Smooth muscle cell (in vitro differentiated cells): ENCODE measurements around the gene KLRC4. TPM values are rescaled to one million over a fixed set of nuclear protein-coding genes. Genes with fewer than 3 reads are reported as not detected.
"Not testable (repeated sequence)": the region's sequence is repeated elsewhere in the genome, so short reads cannot be mapped to it uniquely, and the experiment has no call there.

Experiments used
- DNase-seq: peaks from one replicate; lab custom pipeline; 2025; ENCODE audit not compliant: unreplicated experiment; lab: John Stamatoyannopoulos, UW
- H2AFZ ChIP-seq: fragments of 200-600 bp; sonication (generic); 2 replicates; pipeline ENCODE4 v1.6.0; 2016; ENCODE audit warnings: antibody characterized with exemption, low read depth, mild to moderate bottlenecking
- H3F3A ChIP-seq: fragments of 200-600 bp; sonication (generic); 2 replicates; pipeline ENCODE4 v1.6.0; 2017; ENCODE audit warnings: antibody characterized with exemption, low read depth
- H3K27ac ChIP-seq: fragments of 200-600 bp; sonication (generic); 2 replicates; pipeline ENCODE4 v1.5.1; 2016; ENCODE audit warnings: low read depth, mild to moderate bottlenecking
- H3K27me3 ChIP-seq: fragments of 200-600 bp; sonication (generic); 2 replicates; pipeline ENCODE4 v1.6.1; 2016; ENCODE audit warnings: low read depth, mild to moderate bottlenecking
- H3K36me3 ChIP-seq: fragments of 200-600 bp; sonication (generic); 2 replicates; pipeline ENCODE4 v1.5.1; 2016; ENCODE audit warnings: low read depth
- H3K4me1 ChIP-seq: fragments of 200-600 bp; sonication (generic); 2 replicates; pipeline ENCODE4 v1.5.1; 2016; ENCODE audit warnings: low read depth
- H3K4me2 ChIP-seq: fragments of 200-600 bp; sonication (generic); 2 replicates; pipeline ENCODE4 v1.6.0; 2016; ENCODE audit warnings: mild to moderate bottlenecking
- H3K4me3 ChIP-seq: fragments of 200-600 bp; sonication (generic); 2 replicates; pipeline ENCODE4 v1.5.1; 2016; ENCODE audit warnings: mild to moderate bottlenecking
- H3K79me2 ChIP-seq: fragments of 200-600 bp; sonication (generic); 2 replicates; pipeline ENCODE4 v1.6.0; 2016; ENCODE audit warnings: low read depth, mild to moderate bottlenecking
- H3K9ac ChIP-seq: fragments of 200-600 bp; sonication (generic); 2 replicates; pipeline ENCODE4 v1.6.0; 2016; ENCODE audit warnings: low read depth
- H3K9me3 ChIP-seq: fragments of 200-600 bp; sonication (generic); replicated peaks from 2 replicates; pipeline ENCODE4 v1.5.1; 2016; ENCODE audit warnings: low read depth
- H4K20me1 ChIP-seq: fragments of 200-600 bp; sonication (generic); 2 replicates; pipeline ENCODE4 v1.6.0; 2016; ENCODE audit warnings: low read depth
- WGBS: methylation state at CpG from one replicate; pipeline ENCODE4 v1.1.7; 2016; ENCODE audit warnings: low lambda C conversion rate; 5-methylcytosine and 5-hydroxymethylcytosine counted together
- polyA plus RNA-seq: library from polyadenylated mRNA; unstranded; fragments of >200 nt; fragmentation: Nextera tagmentation; extraction: Ambion mirVana; gene quantifications from 2 replicates; pipeline ENCODE4 v1.2.1, GENCODE V29; 2016
- total RNA-seq: library from RNA; depleted of rRNA; stranded (reverse); fragments of >200 nt; gene quantifications from 2 replicates; pipeline ENCODE4 v1.2.3, GENCODE V29; 2014
- TF ChIP-seq, protein P1 (sequence below): fragments of 200-600 bp; sonication (generic); IDR thresholded peaks from 2 replicates; pipeline ENCODE4 v1.5.1; 2017; ENCODE audit warnings: borderline replicate concordance, mild to moderate bottlenecking, antibody characterized with exemption; ENCODE audit not compliant: insufficient read depth, poor library complexity, severe bottlenecking

KLRC4 gene
- total and polyA plus RNA-seq, 2 experiments from 2014 or later, result not detected

DNA sequence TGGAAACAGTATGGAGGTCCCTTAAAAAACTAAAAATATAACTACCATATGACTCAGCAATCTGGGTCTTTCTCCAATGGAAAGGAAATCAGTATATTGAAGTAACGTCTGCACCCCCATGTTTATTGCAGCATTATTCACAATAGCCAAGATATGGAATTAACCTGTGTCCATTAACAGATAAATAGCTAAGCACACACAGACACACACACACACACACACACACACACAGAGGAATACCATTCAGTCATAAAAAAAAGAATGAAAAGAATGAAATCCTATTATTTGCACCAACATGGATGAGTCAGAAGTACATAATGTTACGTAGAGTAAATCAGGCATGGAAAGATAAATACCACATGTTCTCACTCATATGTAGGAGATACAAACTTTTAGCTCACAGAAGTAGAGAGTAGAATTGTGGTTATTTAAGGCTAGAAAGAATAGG lies 24.4 kb downstream of the KLRC4 start:
- DNase-seq, result no peak
- no peak overlapping the region for H3K27ac ChIP-seq
- H2AFZ ChIP-seq, result no peak overlapping the region
- no peaks in the 10 kb centered on the region for H4K20me1 ChIP-seq
- 44% methylated on average over 2 of the region's 2 CpGs for WGBS
- H3K9ac ChIP-seq, result no peak overlapping the region
- no peaks in the 10 kb centered on the region for H3K4me1 ChIP-seq
- no peaks in the 10 kb centered on the region for H3K9me3 ChIP-seq
- H3K4me3 ChIP-seq, result no peak overlapping the region
- H3F3A ChIP-seq, result no peaks in the 10 kb centered on the region
- H3K79me2 ChIP-seq, result no peaks in the 10 kb centered on the region
- H3K27me3 ChIP-seq, result no peaks in the 10 kb centered on the region
- no peaks in the 10 kb centered on the region for H3K36me3 ChIP-seq
- TF ChIP-seq, protein P1, sequence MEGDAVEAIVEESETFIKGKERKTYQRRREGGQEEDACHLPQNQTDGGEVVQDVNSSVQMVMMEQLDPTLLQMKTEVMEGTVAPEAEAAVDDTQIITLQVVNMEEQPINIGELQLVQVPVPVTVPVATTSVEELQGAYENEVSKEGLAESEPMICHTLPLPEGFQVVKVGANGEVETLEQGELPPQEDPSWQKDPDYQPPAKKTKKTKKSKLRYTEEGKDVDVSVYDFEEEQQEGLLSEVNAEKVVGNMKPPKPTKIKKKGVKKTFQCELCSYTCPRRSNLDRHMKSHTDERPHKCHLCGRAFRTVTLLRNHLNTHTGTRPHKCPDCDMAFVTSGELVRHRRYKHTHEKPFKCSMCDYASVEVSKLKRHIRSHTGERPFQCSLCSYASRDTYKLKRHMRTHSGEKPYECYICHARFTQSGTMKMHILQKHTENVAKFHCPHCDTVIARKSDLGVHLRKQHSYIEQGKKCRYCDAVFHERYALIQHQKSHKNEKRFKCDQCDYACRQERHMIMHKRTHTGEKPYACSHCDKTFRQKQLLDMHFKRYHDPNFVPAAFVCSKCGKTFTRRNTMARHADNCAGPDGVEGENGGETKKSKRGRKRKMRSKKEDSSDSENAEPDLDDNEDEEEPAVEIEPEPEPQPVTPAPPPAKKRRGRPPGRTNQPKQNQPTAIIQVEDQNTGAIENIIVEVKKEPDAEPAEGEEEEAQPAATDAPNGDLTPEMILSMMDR, result no peak
- no peak overlapping the region for H3K4me2 ChIP-seq

DNA sequence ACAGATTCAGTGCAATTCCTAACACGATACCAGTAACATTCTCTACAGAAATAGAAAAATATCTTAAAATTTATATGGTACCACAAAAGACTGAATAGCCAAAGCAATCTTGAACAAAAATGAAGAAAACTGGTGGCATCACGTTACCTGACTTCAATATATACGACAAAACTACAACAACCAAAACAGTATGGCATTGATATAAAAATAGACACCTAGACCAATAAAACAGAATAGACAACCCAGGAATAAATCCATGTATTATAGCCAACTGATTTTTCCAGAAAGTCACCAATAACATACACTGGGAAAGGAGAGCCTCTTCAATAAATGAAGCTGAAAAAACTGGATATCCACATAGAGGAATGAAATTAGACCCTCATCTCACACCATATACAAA lies 25.4 kb downstream of the KLRC4 start:
- no peak overlapping the region for H3K4me2 ChIP-seq
- H3K9ac ChIP-seq, result no peak overlapping the region
- no peaks in the 10 kb centered on the region for H3K9me3 ChIP-seq
- no peaks in the 10 kb centered on the region for H3K36me3 ChIP-seq
- no peaks in the 10 kb centered on the region for H3K79me2 ChIP-seq
- no peaks in the 10 kb centered on the region for H3K4me1 ChIP-seq
- H4K20me1 ChIP-seq, result no peaks in the 10 kb centered on the region
- H3K27me3 ChIP-seq, result no peaks in the 10 kb centered on the region
- no peak overlapping the region for H2AFZ ChIP-seq
- H3K4me3 ChIP-seq, result no peak overlapping the region
- H3F3A ChIP-seq, result no peaks in the 10 kb centered on the region
- no peak overlapping the region for H3K27ac ChIP-seq
- 94% methylated on average over 3 of the region's 3 CpGs for WGBS
- TF ChIP-seq, protein P1, result no peak
- no peak for DNase-seq

DNA sequence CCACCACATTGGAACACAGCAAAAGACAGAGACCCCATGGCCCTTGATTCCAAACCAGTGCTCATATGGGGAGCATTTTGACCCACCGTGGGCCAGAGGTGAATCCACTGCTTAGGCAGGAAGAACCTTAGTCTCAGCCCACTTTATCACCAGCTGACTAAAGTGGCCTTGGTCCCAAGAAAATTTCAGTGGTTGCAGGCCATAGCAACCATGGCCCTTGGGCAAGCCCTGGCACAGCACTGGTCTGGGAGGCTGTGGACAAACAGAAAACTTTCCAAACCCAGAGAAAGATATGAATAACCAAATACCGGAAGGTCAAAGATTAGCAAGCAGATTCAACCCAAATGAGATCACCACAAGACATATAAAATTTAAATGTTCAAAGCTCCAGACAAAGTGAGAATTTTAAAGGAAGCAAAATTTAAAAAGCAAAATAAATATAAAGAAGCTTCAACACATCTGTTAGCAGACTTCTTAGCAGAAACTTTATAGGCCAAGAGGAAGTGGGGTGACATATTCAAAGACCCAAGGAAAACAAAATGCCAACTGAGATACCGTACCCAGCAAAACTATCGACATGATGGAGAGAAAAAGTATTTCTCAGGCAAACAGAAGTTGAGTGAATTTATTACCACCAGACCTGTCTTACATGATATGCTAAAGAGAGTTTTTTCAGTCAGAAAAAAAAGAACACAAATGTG lies 27.5 kb downstream of the KLRC4 start:
- no peak for DNase-seq
- WGBS, result 88% methylated on average over 4 of the region's 4 CpGs
- H3K9me3 ChIP-seq, result no peaks in the 10 kb centered on the region
- no peaks in the 10 kb centered on the region for H4K20me1 ChIP-seq
- H3K27ac ChIP-seq, result no peak overlapping the region
- H3K9ac ChIP-seq, result no peak overlapping the region
- no peaks in the 10 kb centered on the region for H3K4me1 ChIP-seq
- H3K4me2 ChIP-seq, result no peak overlapping the region
- H2AFZ ChIP-seq, result no peak overlapping the region
- H3F3A ChIP-seq, result no peaks in the 10 kb centered on the region
- H3K4me3 ChIP-seq, result no peak overlapping the region
- no peaks in the 10 kb centered on the region for H3K79me2 ChIP-seq
- H3K27me3 ChIP-seq, result no peaks in the 10 kb centered on the region
- TF ChIP-seq, protein P1, result no peak
- no peaks in the 10 kb centered on the region for H3K36me3 ChIP-seq

DNA sequence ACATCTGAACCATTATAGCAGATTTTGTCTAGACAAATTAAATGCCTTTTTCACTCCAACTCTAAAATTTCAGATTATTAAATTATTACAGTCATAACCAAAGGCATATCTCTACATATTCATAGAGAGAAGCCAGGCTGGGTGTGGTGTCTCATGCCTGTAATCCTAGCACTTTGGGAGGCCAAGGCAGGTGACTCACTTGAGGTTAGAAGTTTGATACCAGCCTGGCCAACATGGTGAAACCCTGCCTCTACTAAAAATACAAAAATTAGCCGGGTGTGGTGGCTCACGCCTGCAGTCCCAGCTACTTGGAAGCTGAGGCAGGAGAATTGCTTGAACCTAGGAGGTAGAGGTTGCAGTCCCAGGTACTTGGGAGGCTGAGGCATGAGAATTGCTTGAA lies 30.8 kb downstream of the KLRC4 start:
- H2AFZ ChIP-seq, H3K9ac ChIP-seq, H3K9me3 ChIP-seq, H3K27me3 ChIP-seq, H3K4me2 ChIP-seq, DNase-seq, H3K36me3 ChIP-seq, H3F3A ChIP-seq, H3K79me2 ChIP-seq, H3K4me1 ChIP-seq, H4K20me1 ChIP-seq, H3K4me3 ChIP-seq, H3K27ac ChIP-seq: not testable (repeated sequence)
- WGBS, result 93% methylated on average over 2 of the region's 2 CpGs
